Measurements from ENCODE around the gene TMC2. TPM values are rescaled to one million over a fixed set of nuclear protein-coding genes. Genes with fewer than 3 reads are reported as not detected.

TMC2 gene
- total RNA-seq, 2 donors from 2014 or later: 0.24 TPM; not detected in 1

DNA sequence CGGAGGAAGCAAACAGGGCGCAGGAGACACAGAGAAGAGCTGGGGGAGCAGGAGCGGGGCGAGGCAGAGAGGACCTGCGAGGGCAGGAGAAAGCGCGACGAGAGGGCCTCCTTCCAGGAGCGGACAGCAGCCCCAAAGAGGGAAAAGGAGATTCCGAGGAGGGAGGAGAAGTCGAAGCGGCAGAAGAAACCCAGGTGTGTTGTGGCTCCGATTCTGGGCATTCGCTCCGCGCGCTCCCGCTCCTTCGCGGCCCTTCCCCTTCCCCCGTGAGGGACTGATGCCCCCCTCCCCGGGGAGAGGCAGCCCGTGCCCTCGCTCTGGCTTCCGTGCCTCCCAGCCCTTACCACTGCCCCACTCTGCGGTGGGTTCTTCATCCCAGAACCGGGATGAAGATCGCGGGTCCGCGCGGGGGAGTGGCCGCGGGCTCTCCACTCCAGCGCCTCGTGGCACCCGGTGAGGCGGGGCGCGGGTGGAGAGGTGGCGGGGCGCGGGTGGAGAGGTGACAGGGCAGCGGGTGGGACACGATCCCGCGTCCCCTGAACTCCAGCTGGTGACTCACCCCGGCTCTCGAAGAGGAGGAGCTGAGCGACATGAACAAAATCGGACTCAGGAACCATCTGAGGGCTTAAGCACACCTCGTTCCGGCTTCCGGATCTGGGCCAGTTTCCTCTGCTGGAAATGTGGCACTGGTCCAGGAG, 22.4 kb downstream of the TMC2 start:
- 8 to 10% methylated on average over 17 to 54 of the region's 54 CpGs for WGBS, 2 experiments (ENCODE audit: insufficient coverage in 1 of 2, insufficient read length in 1 of 2)
- Mint-ChIP-seq H3K27me3 (ENCODE audit: insufficient read depth) (peaks cover 87% of the 10 kb centered on the region), H3K36me3 (ENCODE audit: low read depth) (no peaks in the 10 kb centered on the region), H3K4me3 (peak overlapping the region; percentile 49), H3K9me3 (no peaks in the 10 kb centered on the region), H3K4me1 (no peaks in the 10 kb centered on the region), H3K27ac (no peak overlapping the region)
- H3K36me3 ChIP-seq (ENCODE audit: control insufficient read depth, insufficient read depth, low read length): no peaks in the 10 kb centered on the region
- TF ChIP-seq, protein P1, sequence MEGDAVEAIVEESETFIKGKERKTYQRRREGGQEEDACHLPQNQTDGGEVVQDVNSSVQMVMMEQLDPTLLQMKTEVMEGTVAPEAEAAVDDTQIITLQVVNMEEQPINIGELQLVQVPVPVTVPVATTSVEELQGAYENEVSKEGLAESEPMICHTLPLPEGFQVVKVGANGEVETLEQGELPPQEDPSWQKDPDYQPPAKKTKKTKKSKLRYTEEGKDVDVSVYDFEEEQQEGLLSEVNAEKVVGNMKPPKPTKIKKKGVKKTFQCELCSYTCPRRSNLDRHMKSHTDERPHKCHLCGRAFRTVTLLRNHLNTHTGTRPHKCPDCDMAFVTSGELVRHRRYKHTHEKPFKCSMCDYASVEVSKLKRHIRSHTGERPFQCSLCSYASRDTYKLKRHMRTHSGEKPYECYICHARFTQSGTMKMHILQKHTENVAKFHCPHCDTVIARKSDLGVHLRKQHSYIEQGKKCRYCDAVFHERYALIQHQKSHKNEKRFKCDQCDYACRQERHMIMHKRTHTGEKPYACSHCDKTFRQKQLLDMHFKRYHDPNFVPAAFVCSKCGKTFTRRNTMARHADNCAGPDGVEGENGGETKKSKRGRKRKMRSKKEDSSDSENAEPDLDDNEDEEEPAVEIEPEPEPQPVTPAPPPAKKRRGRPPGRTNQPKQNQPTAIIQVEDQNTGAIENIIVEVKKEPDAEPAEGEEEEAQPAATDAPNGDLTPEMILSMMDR (conservative IDR thresholded peaks at IDR 0.05): no peak
- H3K27me3 ChIP-seq (ENCODE audit: control insufficient read depth, insufficient read depth, low read length, poor library complexity, severe bottlenecking): peaks cover 78% of the 10 kb centered on the region
- no peak overlapping the region for H3K27ac ChIP-seq (ENCODE audit: low read depth, low read length)
- H3K4me3 ChIP-seq (ENCODE audit: low read length): peak overlapping the region; percentile 72
- H3K4me1 ChIP-seq (ENCODE audit: control insufficient read depth, insufficient read depth, low read length): no peaks in the 10 kb centered on the region
- DNase-seq: peak; percentile 72
- H3K9ac ChIP-seq (ENCODE audit: extremely low read depth, low read length, poor library complexity, severe bottlenecking): no peak overlapping the region
- H3K9me3 ChIP-seq (ENCODE audit: control insufficient read depth, low read length): no peaks in the 10 kb centered on the region

DNA sequence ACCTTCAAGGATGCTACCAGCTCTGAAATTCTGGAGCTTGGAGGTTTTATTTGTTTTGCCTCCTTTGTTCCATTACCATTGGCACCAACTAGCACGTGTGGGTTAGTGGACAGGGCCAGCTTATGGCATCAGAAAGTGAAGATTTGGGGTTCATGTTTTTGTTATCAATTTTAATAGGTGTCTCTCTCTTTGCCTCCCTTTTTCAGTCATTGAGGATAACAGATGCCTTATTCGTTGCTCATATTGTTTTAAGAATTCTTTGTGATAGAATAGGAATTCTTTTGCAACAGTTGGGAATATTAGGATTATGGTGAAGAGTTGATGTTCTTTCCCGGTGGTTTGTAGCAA, 22.9 kb downstream of the TMC2 start:
- Histone ChIP-seq H3K4me1 (ENCODE audit: control insufficient read depth, insufficient read depth, low read length) (no peaks in the 10 kb centered on the region), H3K36me3 (ENCODE audit: control insufficient read depth, insufficient read depth, low read length) (no peaks in the 10 kb centered on the region), H3K9me3 (ENCODE audit: control insufficient read depth, low read length) (no peaks in the 10 kb centered on the region), H3K27me3 (ENCODE audit: control insufficient read depth, insufficient read depth, low read length, poor library complexity, severe bottlenecking) (peaks cover 75% of the 10 kb centered on the region), H3K9ac (ENCODE audit: extremely low read depth, low read length, poor library complexity, severe bottlenecking) (no peak overlapping the region), H3K27ac (ENCODE audit: low read depth, low read length) (no peak overlapping the region), H3K4me3 (ENCODE audit: low read length) (peak overlapping the region; percentile 72)
- WGBS, 2 experiments (ENCODE audit: insufficient coverage in 1 of 2, insufficient read length in 1 of 2): 43 to 75% methylated on average over 2 to 3 of the region's 3 CpGs
- Mint-ChIP-seq H3K27ac (no peak overlapping the region), H3K36me3 (ENCODE audit: low read depth) (no peaks in the 10 kb centered on the region), H3K9me3 (no peaks in the 10 kb centered on the region), H3K4me1 (no peaks in the 10 kb centered on the region), H3K27me3 (ENCODE audit: insufficient read depth) (peaks cover 81% of the 10 kb centered on the region), H3K4me3 (peak overlapping the region; percentile 49)
- TF ChIP-seq, protein P1 (conservative IDR thresholded peaks at IDR 0.05): no peak
- DNase-seq: no peak

DNA sequence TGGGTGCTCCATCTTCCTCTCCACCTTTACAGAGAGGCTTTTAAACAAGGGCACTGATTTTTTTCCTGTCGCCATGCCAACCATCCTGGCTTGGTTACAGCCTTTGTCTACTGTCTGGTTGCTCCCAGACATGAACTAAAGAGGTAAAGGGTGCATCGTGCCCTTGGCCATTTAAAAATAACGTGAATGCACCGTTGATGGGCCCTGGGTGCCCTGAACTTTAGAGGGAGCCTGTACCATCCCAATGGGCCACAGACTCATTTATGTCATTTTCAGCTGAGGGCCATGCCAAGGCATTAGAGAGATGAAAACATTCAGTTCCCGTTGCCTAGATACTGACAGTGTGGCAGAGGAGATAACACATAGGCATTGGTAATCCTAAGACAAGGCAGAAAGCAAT, 23.3 kb downstream of the TMC2 start:
- Histone ChIP-seq H3K9ac (ENCODE audit: extremely low read depth, low read length, poor library complexity, severe bottlenecking) (no peak overlapping the region), H3K36me3 (ENCODE audit: control insufficient read depth, insufficient read depth, low read length) (no peaks in the 10 kb centered on the region), H3K27ac (ENCODE audit: low read depth, low read length) (no peak overlapping the region), H3K27me3 (ENCODE audit: control insufficient read depth, insufficient read depth, low read length, poor library complexity, severe bottlenecking) (peaks cover 72% of the 10 kb centered on the region), H3K4me3 (ENCODE audit: low read length) (no peak overlapping the region), H3K9me3 (ENCODE audit: control insufficient read depth, low read length) (no peaks in the 10 kb centered on the region), H3K4me1 (ENCODE audit: control insufficient read depth, insufficient read depth, low read length) (no peaks in the 10 kb centered on the region)
- no peaks in the 10 kb centered on the region for H3K9me3 Mint-ChIP-seq
- H3K36me3 Mint-ChIP-seq (ENCODE audit: low read depth): no peaks in the 10 kb centered on the region
- H3K4me1 Mint-ChIP-seq: no peaks in the 10 kb centered on the region
- WGBS, 2 experiments (ENCODE audit: insufficient coverage in 1 of 2, insufficient read length in 1 of 2): 73 to 85% methylated on average over 5 of the region's 5 CpGs
- no peak for DNase-seq
- peaks cover 81% of the 10 kb centered on the region for H3K27me3 Mint-ChIP-seq (ENCODE audit: insufficient read depth)
- TF ChIP-seq, protein P1 (conservative IDR thresholded peaks at IDR 0.05): no peak
- peak overlapping the region; percentile 49 for H3K4me3 Mint-ChIP-seq
- H3K27ac Mint-ChIP-seq: no peak overlapping the region
